HG03442 (cell line): ENCODE measurements around the gene MRPL52.

Source experiments
- ATAC-seq: cut with Tn5 transposase; IDR thresholded peaks from one replicate; pipeline ENCODE4 v1.9.1; 2021; ENCODE audit warnings: mild to moderate bottlenecking, moderate library complexity; ENCODE audit not compliant: unreplicated experiment

MRPL52 gene

GRCh38 chr14:22808388-22809209, 21.1 kb upstream of the MRPL52 start:
- no peak for ATAC-seq

GRCh38 chr14:22811722-22812121, 18.0 kb upstream of the MRPL52 start:
- ATAC-seq: no peak

- ATAC-seq: no peak
Observed at GRCh38 chr14:22812744-22813143, 16.9 kb upstream of the MRPL52 start.

- no peak for ATAC-seq
Observed at GRCh38 chr14:22813145-22813544, 16.5 kb upstream of the MRPL52 start.

- ATAC-seq: no peak
Observed at GRCh38 chr14:22814373-22814772, 15.3 kb upstream of the MRPL52 start.

GRCh38 chr14:22814941-22815713, 14.6 kb upstream of the MRPL52 start, which contains the start of gene SLC7A7:
Gene SLC7A7 (minus strand): TSS chr14:22815435. CDS start chr14:22813398, 2,037 bp downstream.
- ATAC-seq: peak; percentile 7

- no peak for ATAC-seq
Observed at GRCh38 chr14:22819151-22819988, 10.3 kb upstream of the MRPL52 start.

- ATAC-seq: no peak
Observed at GRCh38 chr14:22820731-22821130, 9.0 kb upstream of the MRPL52 start.

- ATAC-seq: no peak
Observed at GRCh38 chr14:22821193-22822015, 8.3 kb upstream of the MRPL52 start.

GRCh38 chr14:22822016-22822570, 7.6 kb upstream of the MRPL52 start:
- ATAC-seq: no peak

GRCh38 chr14:22822571-22823098, 7.1 kb upstream of the MRPL52 start:
- ATAC-seq: peak; percentile 57

- ATAC-seq: no peak
Observed at GRCh38 chr14:22824711-22825359, 4.9 kb upstream of the MRPL52 start.

- ATAC-seq: peak; percentile 4
Observed at GRCh38 chr14:22829076-22829660, 519 bp upstream of the MRPL52 start.

- no peak for ATAC-seq
Observed at GRCh38 chr14:22830443-22831010, 840 bp downstream of the MRPL52 start.

- no peak for ATAC-seq
Observed at GRCh38 chr14:22835505-22835904, 5.8 kb downstream of the MRPL52 start.

GRCh38 chr14:22836301-22837113, 6.8 kb downstream of the MRPL52 start, which contains the start of gene MMP14:
Gene MMP14 (plus strand): TSS chr14:22836585. CDS start chr14:22836818, 233 bp downstream.
- ATAC-seq: no peak

GRCh38 chr14:22837114-22837749, 7.5 kb downstream of the MRPL52 start:
- ATAC-seq: no peak
